Cardiac muscle cell (in vitro differentiated cells and primary cell): ENCODE data around the gene SLC27A3. TPM values are rescaled to one million over a fixed set of nuclear protein-coding genes. Genes with fewer than 3 reads are reported as not detected.
A peak's percentile ranks its signal among the peaks of the same experiment; 100 is the strongest.
"Not testable (repeated sequence)": the region's sequence is repeated elsewhere in the genome, so short reads cannot be mapped to it uniquely, and the experiment has no call there.

Source experiments
- DNase-seq, 2 donors: peaks; one replicate each; pipeline versions ENCODE4 v3.0.0 to v3.0.0-alpha.2; 2010 to 2017; ENCODE audit warnings: low read depth in 1 of 2, low spot score in 1 of 2
- H3K27ac ChIP-seq: fragments of 200-600 bp; sonication (generic); 2 replicates; pipeline ENCODE4 v1.5.1; 2016
- H3K27me3 ChIP-seq: fragments of 200-600 bp; sonication (generic); 2 replicates; pipeline ENCODE4 v1.6.0; 2016; ENCODE audit warnings: control low read depth
- H3K36me3 ChIP-seq: fragments of 200-600 bp; sonication (generic); 2 replicates; pipeline ENCODE4 v1.5.1; 2016; ENCODE audit warnings: control low read depth
- H3K4me1 ChIP-seq: fragments of 200-600 bp; sonication (generic); 2 replicates; pipeline ENCODE4 v1.8.1; 2017; ENCODE audit warnings: low read depth, mild to moderate bottlenecking, mixed run types
- H3K4me3 ChIP-seq: fragments of 200-600 bp; sonication (generic); 2 replicates; pipeline ENCODE4 v1.5.1; 2016; ENCODE audit warnings: mild to moderate bottlenecking
- H3K9me3 ChIP-seq: fragments of 200-600 bp; sonication (generic); 2 replicates; pipeline ENCODE4 v1.5.1; 2017; ENCODE audit warnings: low read depth, mild to moderate bottlenecking, control low read depth
- CTCF ChIP-seq: IDR thresholded peaks from 2 replicates; pipeline ENCODE4 v1.5.1; 2012; ENCODE audit warnings: low read depth, mild to moderate bottlenecking, low read length
- polyA plus RNA-seq: library from polyadenylated mRNA; unstranded; fragments of >200 nt; fragmentation: Nextera tagmentation; extraction: Ambion mirVana; gene quantifications from 2 replicates; pipeline ENCODE4 v1.2.1, GENCODE V29; 2016
- total RNA-seq: library from RNA; depleted of rRNA; stranded (reverse); fragments of >200 nt; gene quantifications from 2 replicates; pipeline ENCODE4 v1.2.3, GENCODE V29; 2016

Gene SLC27A3
- total and polyA plus RNA-seq, 2 experiments from 2014 or later: 27.7 to 30.6 TPM

- TF ChIP-seq CTCF: no peak
- no peak overlapping the region for H3K4me3 ChIP-seq
- no peaks in the 10 kb centered on the region for H3K27me3 ChIP-seq
- no peaks in the 10 kb centered on the region for H3K9me3 ChIP-seq
- H3K27ac ChIP-seq: no peak overlapping the region
- no peaks in the 10 kb centered on the region for H3K4me1 ChIP-seq
- peak in 1 of 2 donors; percentile 93 for DNase-seq
- H3K36me3 ChIP-seq: peaks cover 59% of the 10 kb centered on the region
Observed at GRCh38 chr1:153752571-153753195, 22.5 kb upstream of the SLC27A3 start.

GRCh38 chr1:153754266-153754665 lies 20.9 kb upstream of the SLC27A3 start:
- no peaks in the 10 kb centered on the region for H3K4me1 ChIP-seq
- H3K36me3 ChIP-seq: peaks cover 64% of the 10 kb centered on the region
- no peak overlapping the region for H3K4me3 ChIP-seq
- no peak overlapping the region for H3K27ac ChIP-seq
- H3K27me3 ChIP-seq: no peaks in the 10 kb centered on the region
- DNase-seq: no peak
- TF ChIP-seq CTCF: no peak
- no peaks in the 10 kb centered on the region for H3K9me3 ChIP-seq

GRCh38 chr1:153760440-153760839 lies 14.8 kb upstream of the SLC27A3 start:
- TF ChIP-seq CTCF: no peak
- peaks cover 49% of the 10 kb centered on the region for H3K36me3 ChIP-seq
- no peak overlapping the region for H3K27ac ChIP-seq

GRCh38 chr1:153763365-153764225 lies 11.6 kb upstream of the SLC27A3 start:
- H3K36me3 ChIP-seq: peaks cover 53% of the 10 kb centered on the region
- H3K27ac ChIP-seq: no peak overlapping the region
- H3K9me3 ChIP-seq: no peaks in the 10 kb centered on the region
- H3K4me1 ChIP-seq: no peaks in the 10 kb centered on the region
- no peak overlapping the region for H3K4me3 ChIP-seq
- peak in 1 of 2 donors; percentile 59 for DNase-seq
- H3K27me3 ChIP-seq: no peaks in the 10 kb centered on the region
- TF ChIP-seq CTCF: no peak

More at GRCh38 chr1:153760440-153760839, 14.8 kb upstream of the SLC27A3 start:
- Histone ChIP-seq H3K4me3 (no peak overlapping the region), H3K4me1 (no peaks in the 10 kb centered on the region), H3K27me3 (no peaks in the 10 kb centered on the region), H3K9me3 (no peaks in the 10 kb centered on the region)
- peak in 1 of 2 donors; percentile 47 for DNase-seq

GRCh38 chr1:153764310-153764709 lies 10.9 kb upstream of the SLC27A3 start:
- Histone ChIP-seq H3K36me3 (peaks cover 55% of the 10 kb centered on the region), H3K27me3 (no peaks in the 10 kb centered on the region), H3K27ac (no peak overlapping the region), H3K9me3 (no peaks in the 10 kb centered on the region), H3K4me3 (no peak overlapping the region), H3K4me1 (no peaks in the 10 kb centered on the region)
- no peak for DNase-seq
- no peak for TF ChIP-seq CTCF

- H3K27me3 ChIP-seq, H3K4me1 ChIP-seq, H3K9me3 ChIP-seq, DNase-seq, H3K27ac ChIP-seq, H3K4me3 ChIP-seq: not testable (repeated sequence)
- peaks cover 60% of the 10 kb centered on the region for H3K36me3 ChIP-seq
Observed at GRCh38 chr1:153766663-153767062, 8.5 kb upstream of the SLC27A3 start.
